HUDEP-2 (cell line): ENCODE data around the gene TRIM65.
A peak's percentile ranks its signal among the peaks of the same experiment; 100 is the strongest.
"Not testable (repeated sequence)": the region's sequence is repeated elsewhere in the genome, so short reads cannot be mapped to it uniquely, and the experiment has no call there.

Source experiments
- DNase-seq, 76 experiments: peaks; one replicate each; lab custom pipeline; 2025; ENCODE audit not compliant: unreplicated experiment in 76 of 76; lab: John Stamatoyannopoulos, UW

The TRIM65 gene

GRCh38 chr17:75876190-75876937 is 20.4 kb downstream of the TRIM65 start:
- no peak for DNase-seq

GRCh38 chr17:75875940-75876189 is 20.9 kb downstream of the TRIM65 start:
- DNase-seq: no peak

- DNase-seq: no peak
Observed at GRCh38 chr17:75875182-75875939, 21.4 kb downstream of the TRIM65 start.

GRCh38 chr17:75874323-75875181 is 22.2 kb downstream of the TRIM65 start:
- DNase-seq: no peak

GRCh38 chr17:75873587-75874322 is 23.0 kb downstream of the TRIM65 start:
- no peak for DNase-seq

GRCh38 chr17:75872434-75873351 is 24.1 kb downstream of the TRIM65 start:
- DNase-seq: peak in 41 of 76 experiments; percentile 3 to 65 (median 33)

- not testable (repeated sequence) for DNase-seq
Observed at GRCh38 chr17:75870228-75870627, 26.5 kb downstream of the TRIM65 start.

- DNase-seq: peak in 1 of 76 experiments; percentile 10
Observed at GRCh38 chr17:75869282-75870141, 27.2 kb downstream of the TRIM65 start.

- DNase-seq: not testable (repeated sequence)
Observed at GRCh38 chr17:75868730-75869281, 27.9 kb downstream of the TRIM65 start.

GRCh38 chr17:75865404-75866188 is 31.2 kb downstream of the TRIM65 start:
- DNase-seq: peak in 1 of 76 experiments; percentile 10

GRCh38 chr17:75864887-75865286 is 31.9 kb downstream of the TRIM65 start:
- DNase-seq: not testable (repeated sequence)

- DNase-seq: no peak
Observed at GRCh38 chr17:75864448-75864871, 32.3 kb downstream of the TRIM65 start.

- DNase-seq: no peak
Observed at GRCh38 chr17:75861927-75862317, 34.8 kb downstream of the TRIM65 start.

GRCh38 chr17:75859358-75859757 is 37.4 kb downstream of the TRIM65 start:
- not testable (repeated sequence) for DNase-seq

GRCh38 chr17:75856062-75856756 is 40.5 kb downstream of the TRIM65 start:
- DNase-seq: peak in 7 of 76 experiments; percentile 10 to 43 (median 19)

- DNase-seq: peak in 75 of 76 experiments; percentile 61 to 100 (median 98)
Observed at GRCh38 chr17:75855310-75856061, 41.3 kb downstream of the TRIM65 start, which contains the start of gene WBP2. TSS of gene WBP2 (minus strand) at chr17:75855335. CDS start at chr17:75855297, 38 bp downstream.
